GM15510 (cell line): ENCODE results near the gene GSTM2.

Experiments used
- POLR2A ChIP-seq: IDR thresholded peaks from 3 replicates; pipeline ENCODE4 v1.6.1; 2011; ENCODE audit warnings: borderline replicate concordance; ENCODE audit not compliant: insufficient read length; ENCODE audit errors: extremely low read depth

GSTM2 gene

DNA sequence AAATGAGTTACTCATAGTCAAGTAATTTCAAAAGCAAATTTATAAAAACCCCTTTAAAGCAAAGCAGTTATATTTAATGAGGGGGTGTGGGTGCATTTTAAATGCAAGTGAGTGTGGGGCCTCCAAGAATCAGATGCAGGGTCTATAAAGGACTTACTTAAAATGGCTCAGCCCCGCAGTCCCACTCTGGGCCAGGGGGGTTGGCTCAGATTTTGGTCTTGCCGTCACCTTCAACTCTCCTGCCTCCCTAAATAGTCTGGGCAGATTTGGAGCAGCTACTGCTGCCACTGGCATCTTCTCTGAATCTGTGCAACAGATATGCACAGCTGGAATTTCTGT lies 32.0 kb upstream of the GSTM2 start:
- no peak for TF ChIP-seq POLR2A

GRCh38 chr1:109636201-109636952 lies 31.5 kb upstream of the GSTM2 start:
- no peak for TF ChIP-seq POLR2A

GRCh38 chr1:109637446-109637845 lies 30.4 kb upstream of the GSTM2 start:
- TF ChIP-seq POLR2A, result no peak

- no peak for TF ChIP-seq POLR2A
These were observed 28.6 kb upstream of the GSTM2 start for GRCh38 chr1:109639063-109639840.

GRCh38 chr1:109639841-109640184 lies 28.0 kb upstream of the GSTM2 start:
- TF ChIP-seq POLR2A, result no peak

DNA sequence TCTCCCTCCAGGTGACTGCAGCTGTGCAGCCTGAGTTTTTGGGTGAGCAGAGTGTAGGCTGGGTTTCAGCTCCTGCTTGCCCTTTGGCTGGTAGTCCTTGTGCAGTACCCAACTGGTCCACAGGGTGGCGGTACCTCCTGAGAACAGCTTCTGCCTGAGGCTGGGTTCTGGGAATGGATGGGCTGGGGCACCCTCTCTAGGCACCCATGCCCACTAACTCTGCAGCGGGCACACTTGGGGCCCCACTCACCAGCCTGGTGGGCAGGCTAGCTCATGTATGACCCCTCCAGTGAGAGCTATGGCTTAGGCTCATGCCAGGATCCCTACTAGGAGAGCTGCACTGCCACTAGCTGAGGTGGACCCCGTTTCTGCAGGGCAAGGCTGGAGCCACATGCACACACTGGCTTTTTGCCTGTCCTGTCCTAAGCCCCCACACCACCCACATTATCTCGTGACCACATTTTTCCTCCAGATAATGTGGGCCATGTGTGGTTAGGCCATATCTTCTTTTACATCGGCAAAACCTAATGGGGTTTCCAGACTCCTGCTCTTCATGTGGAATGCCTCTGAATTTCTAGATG lies 27.5 kb upstream of the GSTM2 start:
- no peak for TF ChIP-seq POLR2A

DNA sequence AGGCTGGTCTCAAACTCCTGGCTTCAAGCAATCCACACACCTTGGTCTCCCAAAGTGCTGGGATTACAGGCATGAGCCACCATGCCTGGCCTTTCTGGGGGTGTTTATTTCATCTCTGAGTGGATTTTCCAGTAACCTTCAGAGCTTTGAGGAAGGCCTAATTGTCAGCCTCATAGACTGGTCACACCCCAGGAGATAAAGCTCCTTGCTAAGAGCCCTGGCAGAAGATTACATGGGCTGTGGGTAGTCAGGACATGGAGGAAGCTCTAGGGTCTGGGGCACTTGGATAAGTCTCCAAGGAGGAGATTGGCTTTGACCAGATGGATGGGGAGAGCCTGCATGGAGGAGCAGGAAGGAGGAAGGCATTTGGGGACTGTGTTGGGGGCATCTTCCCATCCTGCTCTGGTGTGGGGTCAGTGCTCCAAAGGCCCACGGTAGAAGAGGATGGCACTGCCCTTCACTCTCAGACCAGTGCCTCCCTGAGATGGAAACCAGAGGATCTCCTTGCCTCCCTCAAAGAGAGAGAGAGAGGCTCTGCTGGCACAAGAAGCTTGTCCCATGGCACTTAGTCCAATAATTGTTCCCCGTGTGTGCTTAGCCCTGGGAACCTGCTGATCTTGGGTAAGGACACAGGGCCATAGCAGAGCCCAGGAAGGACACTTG lies 26.6 kb upstream of the GSTM2 start:
- TF ChIP-seq POLR2A, result no peak

- TF ChIP-seq POLR2A, result no peak
These were observed 26.0 kb upstream of the GSTM2 start for GRCh38 chr1:109641861-109642260.

DNA sequence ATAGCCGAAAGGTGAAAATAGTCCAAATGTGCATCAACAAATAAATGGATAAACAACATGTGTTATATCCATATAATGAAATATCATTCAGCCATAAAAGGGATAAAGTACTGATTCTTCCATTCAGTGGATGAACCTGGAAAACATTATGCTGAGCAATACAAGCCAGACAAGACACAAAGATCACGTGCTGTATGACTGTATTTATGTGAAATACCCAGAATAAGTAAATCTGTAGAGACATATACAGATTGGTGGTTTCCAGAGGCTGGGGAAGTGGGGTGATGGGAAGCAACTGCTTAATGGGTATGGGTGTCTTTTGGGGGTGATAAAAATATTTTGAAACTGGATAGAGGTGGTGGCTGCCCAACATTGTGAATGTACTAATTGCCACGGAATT lies 25.2 kb upstream of the GSTM2 start:
- TF ChIP-seq POLR2A, result no peak

GRCh38 chr1:109643385-109644230 lies 24.2 kb upstream of the GSTM2 start:
- TF ChIP-seq POLR2A, result no peak

GRCh38 chr1:109644670-109645069 lies 23.2 kb upstream of the GSTM2 start:
- no peak for TF ChIP-seq POLR2A

- no peak for TF ChIP-seq POLR2A
These were observed 18.4 kb upstream of the GSTM2 start for GRCh38 chr1:109649491-109649914.

GRCh38 chr1:109650609-109651008 lies 17.2 kb upstream of the GSTM2 start:
- no peak for TF ChIP-seq POLR2A

- TF ChIP-seq POLR2A, result no peak
These were observed 15.5 kb upstream of the GSTM2 start for GRCh38 chr1:109652402-109652801.
